HG03175 (cell line): ENCODE results near the gene CEP131.

Experiments used
- ATAC-seq: cut with Tn5 transposase; IDR thresholded peaks from one replicate; pipeline ENCODE4 v1.9.1; 2021; ENCODE audit warnings: mild to moderate bottlenecking, moderate library complexity; ENCODE audit not compliant: unreplicated experiment

Gene CEP131

DNA sequence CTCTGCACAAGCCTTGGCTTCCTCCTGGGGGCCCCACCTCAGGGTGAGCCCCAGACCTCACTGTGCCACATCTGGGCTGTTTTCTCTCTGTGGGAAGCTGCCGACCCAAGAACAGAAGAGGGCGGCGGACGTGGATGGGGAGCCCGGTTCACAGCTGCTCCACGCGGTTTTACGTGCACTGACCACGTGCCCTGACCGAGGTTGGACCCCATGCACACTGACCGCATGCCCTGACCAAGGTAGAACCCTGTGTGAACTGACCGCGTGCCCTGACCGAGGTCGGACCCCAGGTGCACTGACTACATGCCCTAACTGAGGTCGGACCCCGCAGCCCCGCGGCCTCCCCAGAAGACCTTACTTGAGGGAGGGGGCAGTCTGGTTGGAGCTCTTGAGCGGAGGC lies 19.6 kb downstream of the CEP131 start:
- ATAC-seq = no peak

DNA sequence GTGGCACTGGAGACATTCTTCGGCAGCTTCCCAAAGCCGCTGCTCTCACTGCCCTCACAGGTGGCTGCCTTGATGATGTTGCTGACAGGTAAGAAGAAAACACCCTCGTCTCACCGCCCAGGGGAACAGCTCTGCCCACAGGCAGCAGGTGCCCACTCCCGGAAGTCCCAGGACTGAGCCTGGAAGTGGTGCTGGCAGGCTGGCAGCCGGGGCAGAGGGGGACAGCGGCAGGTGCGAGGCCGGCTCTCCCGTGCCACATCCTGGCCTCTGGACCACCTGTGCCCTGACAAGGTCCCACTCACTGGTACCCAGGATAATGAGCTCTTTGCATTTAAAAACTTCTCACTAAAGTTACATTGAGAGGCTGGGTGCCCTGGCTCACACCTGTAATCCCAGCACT lies 20.4 kb downstream of the CEP131 start:
- no peak for ATAC-seq

DNA sequence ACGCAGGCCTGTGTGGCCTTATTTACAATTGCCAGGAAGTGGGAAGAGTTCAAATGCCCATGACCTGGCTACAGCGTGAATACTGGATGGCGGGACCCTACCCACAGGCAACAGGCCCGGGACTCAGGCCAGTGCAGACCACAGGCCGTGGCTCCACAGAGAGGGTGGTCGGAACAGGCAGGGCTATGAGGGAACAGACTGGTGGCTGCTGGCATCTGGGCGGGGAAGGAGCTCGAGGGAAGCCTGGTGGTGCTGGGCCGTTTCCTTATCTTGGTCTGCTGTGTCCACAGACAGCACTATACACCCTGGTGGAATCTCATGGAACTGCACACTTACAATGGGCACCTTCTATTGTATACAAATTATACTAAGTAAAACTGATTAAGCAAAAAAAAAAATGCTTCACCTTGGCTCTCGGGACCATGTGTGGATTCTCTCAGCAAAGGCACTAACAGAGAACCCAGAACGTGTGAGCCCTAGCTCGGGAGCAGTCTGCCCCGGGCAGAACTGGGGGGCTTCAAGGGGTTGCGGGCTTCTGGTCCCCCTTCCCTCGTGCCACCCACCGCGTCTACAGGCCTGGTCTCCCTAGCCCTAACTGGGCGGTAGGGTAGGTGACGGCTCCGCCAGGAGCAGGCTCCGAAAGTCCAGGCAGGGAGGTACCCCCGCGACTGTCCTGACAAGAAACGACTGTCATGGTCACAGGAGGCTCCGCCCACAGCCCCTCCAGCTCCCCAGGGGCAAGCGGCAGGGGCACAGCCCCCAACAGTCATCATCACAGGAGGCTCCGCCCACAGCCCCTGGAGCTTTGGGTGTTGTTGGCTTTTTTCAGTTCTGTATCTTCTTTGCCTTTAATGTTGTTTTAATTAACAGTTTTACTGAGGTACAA lies 21.8 kb downstream of the CEP131 start:
- ATAC-seq = no peak

DNA sequence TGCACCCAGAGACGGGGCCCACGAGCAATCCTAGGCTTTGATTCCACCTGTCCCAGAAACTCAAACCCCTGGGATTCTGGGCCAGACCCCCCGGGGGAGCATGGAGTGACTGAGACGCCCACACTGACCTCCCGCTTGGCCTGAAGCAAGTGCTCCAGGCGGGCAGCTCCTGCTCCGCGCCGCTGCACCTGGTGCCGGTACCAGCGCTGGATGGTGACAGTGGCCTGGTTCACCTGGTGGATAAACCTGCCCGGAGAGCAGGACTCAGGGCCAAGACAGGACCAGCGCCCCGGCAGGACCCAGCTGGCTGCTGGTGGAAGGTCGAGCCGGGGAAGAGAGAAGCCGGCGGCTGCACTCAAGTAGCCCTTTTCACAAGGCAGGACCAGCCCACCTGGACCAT lies 22.6 kb downstream of the CEP131 start:
- no peak for ATAC-seq

- no peak for ATAC-seq
Measured at GRCh38 chr17:81199482-81199830, 23.3 kb downstream of the CEP131 start.

GRCh38 chr17:81198826-81199481 lies 23.8 kb downstream of the CEP131 start:
- no peak for ATAC-seq

DNA sequence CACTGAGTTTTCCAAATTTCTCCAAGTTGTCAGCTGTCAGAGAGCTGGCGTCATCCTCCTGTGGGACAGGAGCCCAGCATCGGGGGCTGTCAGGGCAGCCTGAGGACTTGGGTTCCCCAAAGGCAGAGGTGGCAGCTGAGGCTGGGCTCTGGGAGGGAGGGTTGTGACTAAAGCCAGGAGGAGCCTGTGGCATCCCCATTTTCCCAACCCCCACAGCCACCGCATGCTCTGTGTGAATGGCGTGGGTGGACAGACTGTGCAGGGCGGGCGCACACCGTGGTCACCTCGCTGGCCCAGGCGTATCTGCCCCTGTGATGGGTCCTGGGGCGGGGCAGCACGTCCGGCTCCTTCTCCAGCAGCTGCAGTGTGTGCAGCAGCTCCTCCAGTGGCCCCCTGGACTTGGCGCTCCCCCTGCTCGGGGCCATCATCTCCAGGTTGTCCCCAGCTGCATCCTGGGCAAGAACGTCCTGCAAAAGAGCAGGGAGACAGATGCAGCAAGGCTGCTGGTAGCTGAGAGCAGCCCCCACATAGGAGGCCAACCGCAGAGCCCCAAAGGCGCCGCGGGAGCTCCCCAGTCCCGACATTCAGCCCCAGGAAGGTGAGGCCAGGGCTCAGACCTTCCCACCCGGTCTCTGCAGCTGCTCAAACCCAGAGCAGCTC lies 24.8 kb downstream of the CEP131 start:
- no peak for ATAC-seq

- ATAC-seq = no peak
Measured at GRCh38 chr17:81197409-81197795, 25.4 kb downstream of the CEP131 start.

- ATAC-seq = no peak
Measured at GRCh38 chr17:81196505-81197408, 26.0 kb downstream of the CEP131 start.

DNA sequence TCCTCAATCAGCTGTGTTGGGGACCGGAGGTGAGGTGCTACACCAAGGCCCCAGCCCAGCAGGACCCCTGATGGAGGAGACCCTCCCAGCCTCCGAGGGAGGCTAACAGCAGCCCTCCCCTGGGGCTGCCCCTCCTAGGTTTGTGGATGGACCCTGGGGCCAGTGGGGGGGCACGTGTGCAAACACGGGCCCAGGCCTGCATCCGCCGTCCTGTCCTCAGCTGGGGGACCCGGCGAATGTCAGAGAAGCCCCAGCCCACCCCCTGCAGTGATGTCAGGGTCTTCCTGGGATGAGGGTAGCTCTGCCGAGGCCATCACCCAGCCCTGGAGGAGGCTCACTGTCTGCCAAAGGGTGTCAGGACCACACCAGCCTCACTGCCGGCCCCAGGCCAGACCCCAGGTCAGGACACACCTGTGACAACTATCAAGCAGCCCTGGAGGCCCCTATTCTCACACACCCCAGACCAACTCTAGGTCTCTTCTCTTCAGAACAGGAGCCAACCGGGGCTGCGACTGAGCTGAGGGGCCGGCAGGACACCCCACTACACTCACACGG lies 26.7 kb downstream of the CEP131 start:
- no peak for ATAC-seq

DNA sequence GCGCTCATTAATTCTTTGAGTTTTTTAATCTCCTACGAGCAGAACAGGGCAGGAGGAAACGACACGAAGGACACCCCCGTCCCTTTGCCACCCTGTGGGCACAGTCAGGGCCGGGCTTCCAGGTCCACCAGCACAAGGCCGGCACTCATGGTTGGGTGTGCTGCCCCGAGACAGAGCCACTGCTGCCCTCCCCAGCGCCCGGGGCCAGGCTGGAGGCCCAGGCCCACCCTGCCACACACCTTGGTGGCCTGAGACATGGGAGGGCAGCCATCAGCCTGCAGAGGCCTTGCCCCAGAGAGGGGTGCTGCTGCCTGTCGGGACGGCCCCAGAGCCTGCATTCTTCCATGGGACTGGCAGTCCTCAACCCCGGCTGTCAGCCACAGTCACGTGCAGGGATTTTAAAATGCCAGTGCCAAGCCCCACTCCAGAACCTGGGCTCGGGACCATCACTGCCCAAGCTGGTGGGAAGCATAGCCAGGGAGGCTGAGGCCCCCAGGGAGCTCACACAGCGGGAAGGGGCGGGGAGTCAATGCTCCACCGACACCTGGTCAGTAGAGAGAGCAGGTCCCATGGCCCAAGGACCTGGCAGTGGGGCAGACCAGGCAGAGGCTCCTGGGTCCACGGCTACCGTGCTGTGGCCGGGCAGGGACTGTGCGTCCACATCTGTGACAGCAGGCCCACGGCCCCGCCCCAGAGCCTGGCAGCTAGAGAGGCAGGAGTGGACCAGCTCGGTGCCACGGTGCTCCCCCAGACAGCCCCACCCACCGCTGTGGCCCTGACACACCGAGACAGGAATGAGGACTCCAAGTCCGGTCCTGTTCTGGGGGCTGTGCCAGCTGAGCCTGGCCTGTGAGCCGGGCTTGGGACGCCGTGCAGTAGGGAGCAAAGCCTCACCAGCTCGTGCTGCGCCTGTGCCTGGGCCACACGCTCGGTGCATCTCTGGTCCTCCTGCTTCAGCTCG lies 27.5 kb downstream of the CEP131 start:
- ATAC-seq = no peak

DNA sequence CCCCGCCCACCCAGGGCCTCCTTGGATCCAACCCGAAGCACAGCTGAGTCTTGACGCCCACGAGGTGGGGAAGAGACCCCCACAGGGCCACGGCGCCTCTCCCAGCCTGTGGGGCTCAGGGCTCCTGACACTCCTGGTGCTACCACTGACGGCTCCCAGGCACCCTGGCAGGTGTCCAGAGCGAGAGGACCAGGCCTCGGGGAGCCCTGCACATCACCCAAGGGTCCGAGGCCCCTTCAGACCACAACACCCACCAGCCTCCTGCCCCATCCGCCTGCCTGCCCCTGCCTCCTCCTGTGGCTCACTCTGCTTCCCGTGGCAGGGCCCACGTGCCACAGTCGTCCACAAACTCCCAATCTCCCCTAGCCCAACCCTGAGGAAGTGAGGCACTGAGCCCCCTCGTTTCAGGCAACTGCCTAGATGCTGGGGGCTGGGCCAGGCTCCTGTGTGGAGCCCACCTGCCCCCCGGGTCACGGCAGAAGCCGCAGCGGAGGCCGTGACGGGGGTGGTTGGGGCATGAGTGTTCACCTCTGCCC lies 28.5 kb downstream of the CEP131 start:
- ATAC-seq = no peak

DNA sequence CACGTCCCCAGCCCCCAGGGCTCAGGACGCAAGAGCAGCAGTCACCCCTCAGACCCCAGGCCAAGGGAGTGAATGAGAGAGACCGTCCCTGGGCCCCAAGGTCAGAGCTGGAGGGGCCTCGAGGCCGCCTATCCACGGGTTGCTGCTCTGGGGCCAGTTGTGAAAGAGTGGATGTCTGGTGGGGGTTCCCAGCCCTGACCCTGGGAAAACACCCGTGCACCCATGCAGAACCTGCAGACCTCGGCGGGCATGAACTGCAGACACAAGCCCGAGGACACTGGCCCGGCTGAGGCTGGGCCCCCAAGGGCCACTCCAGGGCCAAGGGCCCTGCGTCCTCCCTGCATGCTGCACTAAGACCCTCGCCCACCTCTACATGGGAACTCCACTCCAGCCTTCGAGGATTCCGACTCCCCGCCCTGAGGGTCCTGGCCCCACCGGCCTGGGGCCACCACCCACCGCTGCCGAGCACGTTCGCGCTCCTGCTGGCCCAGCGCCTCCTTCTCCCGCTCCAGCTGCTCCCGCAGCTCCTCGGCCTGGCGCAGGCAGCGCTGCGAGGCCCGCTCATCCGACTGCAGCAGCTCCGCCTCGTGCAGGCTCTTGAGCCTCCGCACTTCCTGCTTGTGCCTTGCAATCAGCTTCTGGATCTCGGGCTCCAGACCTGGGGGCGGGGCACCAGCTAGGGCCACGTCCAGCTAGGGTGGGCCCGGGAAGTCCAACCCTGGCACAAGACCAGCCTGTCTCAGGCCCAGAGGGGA lies 29.1 kb downstream of the CEP131 start:
- no peak for ATAC-seq

GRCh38 chr17:81193051-81193410 lies 29.7 kb downstream of the CEP131 start:
- ATAC-seq = no peak

GRCh38 chr17:81192386-81193050 lies 30.2 kb downstream of the CEP131 start:
- ATAC-seq = no peak

- no peak for ATAC-seq
Measured at GRCh38 chr17:81191646-81192045, 31.1 kb downstream of the CEP131 start.

DNA sequence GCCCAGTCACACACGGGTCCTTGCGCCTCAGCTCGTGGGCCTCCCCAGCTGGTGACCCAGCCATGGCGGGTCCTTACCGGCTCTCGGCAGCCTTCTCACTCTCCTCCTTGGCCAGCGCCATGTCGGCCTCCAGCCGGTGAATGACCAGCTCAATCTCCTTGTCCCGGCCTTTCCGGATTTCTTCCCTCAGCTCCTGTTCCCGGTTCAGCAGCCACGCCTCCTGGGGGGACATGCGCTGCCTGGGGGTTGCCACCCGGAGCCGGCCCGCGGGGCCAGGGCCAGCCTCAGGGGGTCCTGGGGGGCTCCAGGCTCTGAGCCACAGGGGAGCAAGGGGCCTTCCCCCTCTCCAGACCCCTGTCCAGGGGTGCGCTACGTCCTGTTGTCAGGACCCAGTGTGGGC lies 31.6 kb downstream of the CEP131 start:
- no peak for ATAC-seq

DNA sequence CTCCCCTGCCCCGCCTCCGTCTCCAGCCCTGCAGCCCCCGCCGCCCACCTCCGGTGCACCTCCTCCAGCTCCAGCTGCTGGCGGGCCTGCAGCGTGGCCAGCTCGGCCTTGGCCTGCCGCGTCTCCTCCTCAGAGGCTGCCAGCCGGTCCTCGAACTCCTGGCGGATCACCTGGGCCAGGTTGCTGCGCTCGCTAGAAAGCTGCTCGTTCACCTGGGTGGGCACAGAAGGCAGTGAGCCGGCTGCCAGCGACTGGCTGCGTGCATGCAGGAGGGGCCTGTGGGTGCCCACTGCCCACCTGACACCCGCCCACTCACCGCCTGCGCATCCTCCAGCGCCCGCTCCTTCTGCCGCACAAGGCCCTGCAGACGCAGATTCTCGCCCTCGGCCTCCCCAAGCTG lies 32.2 kb downstream of the CEP131 start:
- no peak for ATAC-seq
